Neural progenitor cell (in vitro differentiated cells): ENCODE measurements around the gene TSPAN32. TPM values are rescaled to one million over a fixed set of nuclear protein-coding genes. Genes with fewer than 3 reads are reported as not detected.

ENCODE experiments used
- DNase-seq: peaks from one replicate; pipeline ENCODE4 v3.0.0-alpha.2; 2016; ENCODE audit warnings: low spot score
- H2AFZ ChIP-seq: fragments of 200-600 bp; sonication (generic); replicated peaks from 2 replicates; pipeline ENCODE4 v1.6.1; 2016; ENCODE audit warnings: antibody characterized with exemption
- H3F3A ChIP-seq: fragments of 200-600 bp; sonication (generic); 2 replicates; pipeline ENCODE4 v1.6.1; 2016; ENCODE audit warnings: antibody characterized with exemption, low read depth
- H3K27ac ChIP-seq: fragments of 200-600 bp; sonication (generic); 2 replicates; pipeline ENCODE4 v1.5.1; 2016; ENCODE audit warnings: mild to moderate bottlenecking
- H3K27me3 ChIP-seq: fragments of 200-600 bp; sonication (generic); 2 replicates; pipeline ENCODE4 v1.6.1; 2016; ENCODE audit warnings: mild to moderate bottlenecking, moderate library complexity
- H3K36me3 ChIP-seq: fragments of 200-600 bp; sonication (generic); 2 replicates; pipeline ENCODE4 v1.5.1; 2016
- H3K4me1 ChIP-seq: fragments of 200-600 bp; sonication (generic); 2 replicates; pipeline ENCODE4 v1.6.1; 2016; ENCODE audit warnings: mixed run types
- H3K4me2 ChIP-seq: fragments of 200-600 bp; sonication (generic); 2 replicates; pipeline ENCODE4 v1.6.1; 2016
- H3K4me3 ChIP-seq: fragments of 200-600 bp; sonication (generic); 2 replicates; pipeline ENCODE4 v1.5.1; 2016
- H3K79me2 ChIP-seq: fragments of 200-600 bp; sonication (generic); 2 replicates; pipeline ENCODE4 v1.6.1; 2016; ENCODE audit warnings: low read depth
- H3K9ac ChIP-seq: fragments of 200-600 bp; sonication (generic); 2 replicates; pipeline ENCODE4 v1.6.1; 2016
- H3K9me3 ChIP-seq: fragments of 200-600 bp; sonication (generic); 2 replicates; pipeline ENCODE4 v1.5.1; 2016; ENCODE audit warnings: low read depth
- H4K20me1 ChIP-seq: fragments of 200-600 bp; sonication (generic); 2 replicates; pipeline ENCODE4 v1.6.1; 2016; ENCODE audit warnings: low read depth
- H3K27ac Mint-ChIP-seq: 3 replicates; pipeline ENCODE4 v1.8.0; 2021; ENCODE audit warnings: mixed read lengths
- H3K27me3 Mint-ChIP-seq: 2 replicates; pipeline ENCODE4 v1.8.0; 2022; ENCODE audit warnings: low read depth, mild to moderate bottlenecking, inconsistent platforms, moderate library complexity, mixed read lengths; ENCODE audit not compliant: insufficient read depth
- H3K36me3 Mint-ChIP-seq: 3 replicates; pipeline ENCODE4 v1.8.0; 2021; ENCODE audit warnings: mixed read lengths
- H3K4me1 Mint-ChIP-seq: 3 replicates; pipeline ENCODE4 v1.8.0; 2021; ENCODE audit warnings: mixed read lengths
- H3K4me3 Mint-ChIP-seq: 3 replicates; pipeline ENCODE4 v1.8.0; 2021; ENCODE audit warnings: mild to moderate bottlenecking, moderate library complexity, mixed read lengths
- H3K9me3 Mint-ChIP-seq: 3 replicates; pipeline ENCODE4 v1.8.0; 2020; ENCODE audit warnings: mixed read lengths
- CTCF ChIP-seq: fragments of 200-600 bp; sonication (generic); IDR thresholded peaks from 2 replicates; pipeline ENCODE4 v1.5.1; 2017; ENCODE audit warnings: antibody characterized with exemption, mild to moderate bottlenecking
- EZH2 ChIP-seq: fragments of 200-600 bp; sonication (generic); IDR thresholded peaks from 2 replicates; pipeline ENCODE4 v1.6.1; 2017; ENCODE audit warnings: antibody characterized with exemption, mild to moderate bottlenecking, moderate library complexity
- EZH2phosphoT487 ChIP-seq: fragments of 200-600 bp; sonication (generic); IDR thresholded peaks from 2 replicates; pipeline ENCODE4 v1.6.1; 2017; ENCODE audit warnings: antibody characterized with exemption
- total RNA-seq: library from RNA; depleted of rRNA; stranded (reverse); fragments of >200 nt; gene quantifications from 2 replicates; pipeline ENCODE4 v1.2.3, GENCODE V29; 2015; ENCODE audit warnings: low replicate concordance

TSPAN32 gene
- total RNA-seq, 1 donor from 2014 or later, result not detected

- no peaks in the 10 kb centered on the region for H3K4me1 ChIP-seq
- no peak overlapping the region for H2AFZ ChIP-seq
- H3K4me3 ChIP-seq, result no peak overlapping the region
- no peaks in the 10 kb centered on the region for H3K4me1 Mint-ChIP-seq
- no peaks in the 10 kb centered on the region for H3K9me3 Mint-ChIP-seq
- H3K4me2 ChIP-seq, result no peak overlapping the region
- no peaks in the 10 kb centered on the region for H3K36me3 Mint-ChIP-seq
- no peaks in the 10 kb centered on the region for H3K36me3 ChIP-seq
- H3K27me3 Mint-ChIP-seq, result peaks cover 24% of the 10 kb centered on the region
- no peak overlapping the region for H3K27ac ChIP-seq
- no peak overlapping the region for H3K27ac Mint-ChIP-seq
- H3K27me3 ChIP-seq, result peaks cover 41% of the 10 kb centered on the region
- H3K4me3 Mint-ChIP-seq, result no peak overlapping the region
- DNase-seq, result no peak
- H4K20me1 ChIP-seq, result no peaks in the 10 kb centered on the region
- no peaks in the 10 kb centered on the region for H3K9me3 ChIP-seq
- H3F3A ChIP-seq, result no peaks in the 10 kb centered on the region
- no peaks in the 10 kb centered on the region for H3K79me2 ChIP-seq
- H3K9ac ChIP-seq, result no peak overlapping the region
- TF ChIP-seq EZH2, result no peak
- TF ChIP-seq EZH2phosphoT487, result no peak
- no peak for TF ChIP-seq CTCF
Observed at GRCh38 chr11:2295971-2296912, 5.6 kb upstream of the TSPAN32 start.

- H3K27ac Mint-ChIP-seq, result no peak overlapping the region
Observed at GRCh38 chr11:2296913-2297622, 4.7 kb upstream of the TSPAN32 start.

GRCh38 chr11:2297623-2298030 is 4.2 kb upstream of the TSPAN32 start:
- peaks cover 19% of the 10 kb centered on the region for H3K27me3 Mint-ChIP-seq
- H3K4me3 Mint-ChIP-seq, result peak overlapping the region; percentile 15
- Histone ChIP-seq H4K20me1 (no peaks in the 10 kb centered on the region), H3K27ac (no peak overlapping the region), H3K79me2 (no peaks in the 10 kb centered on the region), H3K4me3 (no peak overlapping the region), H3K9me3 (no peaks in the 10 kb centered on the region), H3K9ac (no peak overlapping the region), H2AFZ (no peak overlapping the region), H3K4me2 (no peak overlapping the region), H3K36me3 (no peaks in the 10 kb centered on the region), H3F3A (no peaks in the 10 kb centered on the region), H3K4me1 (no peaks in the 10 kb centered on the region), H3K27me3 (peaks cover 37% of the 10 kb centered on the region)
- H3K9me3 Mint-ChIP-seq, result no peaks in the 10 kb centered on the region
- no peak for DNase-seq
- H3K27ac Mint-ChIP-seq, result peak overlapping the region; percentile 51
- H3K36me3 Mint-ChIP-seq, result no peaks in the 10 kb centered on the region
- TF ChIP-seq CTCF (no peak), EZH2phosphoT487 (no peak), EZH2 (no peak)
- no peaks in the 10 kb centered on the region for H3K4me1 Mint-ChIP-seq

More at GRCh38 chr11:2296913-2297622, 4.7 kb upstream of the TSPAN32 start:
- Histone ChIP-seq H3K27ac (no peak overlapping the region), H2AFZ (no peak overlapping the region), H3K27me3 (peaks cover 41% of the 10 kb centered on the region), H3K4me1 (no peaks in the 10 kb centered on the region), H3K4me2 (no peak overlapping the region), H4K20me1 (no peaks in the 10 kb centered on the region), H3K79me2 (no peaks in the 10 kb centered on the region), H3K36me3 (no peaks in the 10 kb centered on the region), H3F3A (no peaks in the 10 kb centered on the region), H3K9me3 (no peaks in the 10 kb centered on the region), H3K9ac (no peak overlapping the region), H3K4me3 (no peak overlapping the region)
- Mint-ChIP-seq H3K36me3 (no peaks in the 10 kb centered on the region), H3K9me3 (no peaks in the 10 kb centered on the region), H3K4me3 (peak overlapping the region; percentile 15), H3K27me3 (peaks cover 24% of the 10 kb centered on the region), H3K4me1 (no peaks in the 10 kb centered on the region)
- TF ChIP-seq EZH2 (no peak), EZH2phosphoT487 (no peak), CTCF (no peak)
- no peak for DNase-seq
